ENCODE measurements around the gene APOO. TPM values are rescaled to one million over a fixed set of nuclear protein-coding genes. Genes with fewer than 3 reads are reported as not detected.
"Not testable (repeated sequence)": the region's sequence is repeated elsewhere in the genome, so short reads cannot be mapped to it uniquely, and the experiment has no call there.

Gene APOO
- total RNA-seq, 1 donor from 2014 or later, result 6.7 TPM

- peak; percentile 79 for DNase-seq
Measured at GRCh38 chrX:23902419-23902818, 5.3 kb downstream of the APOO start.

- DNase-seq, result peak; percentile 34
Measured at GRCh38 chrX:23901805-23902204, 5.9 kb downstream of the APOO start.

GRCh38 chrX:23901060-23901459, 6.7 kb downstream of the APOO start:
- DNase-seq, result no peak

DNA sequence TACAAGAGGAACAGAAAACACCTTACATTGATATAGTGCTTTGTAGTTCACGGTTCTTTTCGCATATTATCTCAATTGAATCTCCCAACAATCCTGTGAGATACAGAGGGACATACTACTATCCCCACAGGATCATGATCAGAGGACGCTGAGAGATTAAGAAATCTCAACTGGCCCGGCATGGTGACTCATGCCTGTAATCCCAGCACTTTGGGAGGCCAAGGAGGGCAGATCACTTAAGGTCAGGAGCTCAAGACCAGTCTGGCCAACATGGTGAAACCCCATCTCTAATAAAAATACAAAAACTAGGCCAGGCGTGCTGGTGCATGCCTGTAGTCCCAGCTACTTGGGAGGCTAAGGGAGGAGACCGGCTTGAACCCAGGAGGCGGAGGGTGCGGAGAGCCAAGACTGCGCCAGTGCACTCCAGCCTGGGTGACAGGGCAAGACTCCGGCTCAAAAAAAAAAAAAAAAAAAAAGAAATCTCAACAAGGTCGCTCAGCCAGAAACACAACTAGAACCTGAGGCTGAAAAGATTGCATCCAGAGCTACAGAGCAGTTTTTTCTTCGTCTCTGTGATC, 7.4 kb downstream of the APOO start:
- DNase-seq, result no peak

GRCh38 chrX:23898412-23898959, 9.3 kb downstream of the APOO start:
- DNase-seq, result no peak

DNA sequence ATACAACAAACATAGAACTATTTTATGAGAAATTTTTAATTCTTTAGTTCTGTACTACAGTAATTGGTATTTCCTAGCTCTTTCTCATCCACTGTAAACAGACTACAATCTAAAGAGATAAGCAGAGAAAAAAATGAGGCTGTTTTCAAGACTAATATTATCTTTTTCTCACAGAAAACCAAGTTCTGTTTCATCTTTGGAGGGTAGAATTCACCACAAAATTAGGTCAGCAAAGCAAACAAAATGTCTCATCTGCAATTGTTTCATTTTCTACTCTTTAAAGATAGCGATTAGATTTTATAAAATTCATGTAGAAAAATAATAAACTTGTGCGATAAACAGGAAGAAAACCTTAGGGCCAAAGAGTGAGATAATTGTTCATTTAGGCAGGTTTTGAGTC, 10.8 kb downstream of the APOO start:
- no peak for DNase-seq

DNA sequence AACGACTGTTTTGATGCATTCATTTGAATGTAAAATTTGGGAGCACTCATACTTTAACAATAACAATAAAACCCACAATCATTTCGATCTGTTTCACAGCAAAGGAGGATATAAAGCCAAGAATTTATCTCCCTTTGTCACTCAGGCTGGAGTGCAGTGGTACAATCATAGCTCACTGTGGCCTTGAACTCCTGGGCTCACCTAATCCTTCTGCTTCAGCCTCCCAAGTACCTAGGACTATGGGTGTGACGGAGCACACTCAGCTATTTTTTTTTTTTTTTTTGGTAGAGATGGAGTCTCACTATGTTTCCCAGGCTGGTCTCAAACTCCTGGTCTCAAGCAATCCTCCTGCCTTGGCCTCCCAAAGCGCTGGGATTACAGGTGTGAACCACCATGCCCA, 11.2 kb downstream of the APOO start:
- not testable (repeated sequence) for DNase-seq

GRCh38 chrX:23894993-23895392, 12.7 kb downstream of the APOO start:
- DNase-seq, result not testable (repeated sequence)

GRCh38 chrX:23890933-23891332, 16.8 kb downstream of the APOO start:
- DNase-seq, result no peak

- DNase-seq, result no peak
Measured at GRCh38 chrX:23888887-23889501, 18.7 kb downstream of the APOO start.

- no peak for DNase-seq
Measured at GRCh38 chrX:23887918-23888317, 19.8 kb downstream of the APOO start.

GRCh38 chrX:23887451-23887850, 20.3 kb downstream of the APOO start:
- DNase-seq, result no peak

DNA sequence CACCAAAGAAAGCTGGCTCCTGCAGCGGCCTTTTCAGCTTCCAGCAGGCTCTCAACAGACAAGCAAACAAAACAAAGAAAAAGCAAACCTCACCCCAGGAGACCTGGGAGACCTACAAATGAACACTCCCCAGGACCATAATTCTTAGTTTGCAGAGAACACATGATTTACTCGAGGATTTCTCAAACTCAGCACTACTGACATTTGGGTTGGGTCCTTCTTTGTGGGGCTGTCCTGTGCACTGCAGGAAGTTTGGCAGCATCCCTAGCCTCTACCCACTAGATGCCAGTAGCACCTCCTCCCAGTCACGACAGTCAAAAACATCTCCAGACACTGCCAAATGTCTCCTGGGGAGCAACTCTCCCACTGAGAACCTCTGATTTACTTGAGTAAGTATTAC, 21.9 kb downstream of the APOO start:
- no peak for DNase-seq

GRCh38 chrX:23884427-23885024, 23.2 kb downstream of the APOO start:
- no peak for DNase-seq

- no peak for DNase-seq
Measured at GRCh38 chrX:23883737-23884354, 23.9 kb downstream of the APOO start.

GRCh38 chrX:23879380-23880090, 28.2 kb downstream of the APOO start:
- DNase-seq, result no peak

GRCh38 chrX:23871905-23872546, 35.7 kb downstream of the APOO start:
- DNase-seq, result no peak

DNA sequence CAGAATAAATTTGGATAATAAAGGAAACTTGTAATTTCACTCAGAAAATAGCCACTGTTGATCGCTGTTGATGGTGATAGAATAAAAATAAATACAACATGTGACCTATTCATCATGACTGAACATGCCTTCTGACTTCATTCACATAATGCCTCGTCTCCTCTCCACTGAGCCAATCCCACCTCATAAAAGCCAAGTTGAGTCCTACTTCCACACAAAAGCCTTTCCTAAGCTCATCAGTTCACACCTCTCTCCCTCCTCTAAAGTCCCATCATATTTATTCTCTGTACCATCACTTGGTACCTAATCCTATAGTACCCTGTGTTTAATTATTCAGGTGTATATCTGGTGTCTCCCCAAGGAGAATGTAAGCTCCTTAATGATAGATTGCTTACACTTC, 37.7 kb downstream of the APOO start:
- DNase-seq, result no peak

- no peak for DNase-seq
Measured at GRCh38 chrX:23864742-23865326, 42.9 kb downstream of the APOO start.

GRCh38 chrX:23861952-23862351, 45.8 kb downstream of the APOO start:
- not testable (repeated sequence) for DNase-seq

GRCh38 chrX:23861215-23861896, 46.4 kb downstream of the APOO start:
- no peak for DNase-seq

All from skin of body (tissue), 2 donors.